Keratinocyte (primary cell): Measurements from ENCODE around the gene PRPF18. TPM values are rescaled to one million over a fixed set of nuclear protein-coding genes. Genes with fewer than 3 reads are reported as not detected.

Experiments used
- DNase-seq: peaks from one replicate; pipeline ENCODE4 v3.0.0-alpha.2; 2011; ENCODE audit warnings: low read depth, missing footprints, low spot score
- FAIRE-seq: peaks from 2 replicates; lab custom pipeline; 2011; peaks lifted over from hg19 to GRCh38; lab: Jason Lieb, UNC
- H2AFZ ChIP-seq: 2 replicates; pipeline ENCODE4 v1.6.0; 2012; ENCODE audit warnings: low read length, control low read depth, inconsistent platforms; ENCODE audit not compliant: control insufficient read depth
- H3K27ac ChIP-seq: 2 replicates; pipeline ENCODE4 v1.5.1; 2011; ENCODE audit warnings: low read length; ENCODE audit not compliant: control insufficient read depth, insufficient read depth
- H3K27me3 ChIP-seq: 3 replicates; pipeline ENCODE4 v1.6.0; 2011; ENCODE audit warnings: low read length; ENCODE audit not compliant: control insufficient read depth, insufficient read depth; ENCODE audit errors: extremely low read depth
- H3K36me3 ChIP-seq, 2 experiments: 2 replicates in 1 of 2; 3 replicates in 1 of 2; pipeline ENCODE4 v1.5.1; 2011; ENCODE audit warnings: low read length in 2 of 2, mild to moderate bottlenecking in 1 of 2; ENCODE audit not compliant: control insufficient read depth in 2 of 2, insufficient read depth in 2 of 2; ENCODE audit errors: extremely low read depth in 1 of 2
- H3K4me1 ChIP-seq: 3 replicates; pipeline ENCODE4 v1.5.1; 2011; ENCODE audit warnings: low read length; ENCODE audit not compliant: control insufficient read depth, insufficient read depth; ENCODE audit errors: extremely low read depth
- H3K4me2 ChIP-seq: 3 replicates; pipeline ENCODE4 v1.6.0; 2011; ENCODE audit warnings: low read depth, low read length; ENCODE audit not compliant: control insufficient read depth, insufficient read depth; ENCODE audit errors: extremely low read depth
- H3K4me3 ChIP-seq, 3 experiments: fragments of 200-600 bp in 1 of 3; sonication (generic) in 1 of 3; 2 replicates in 2 of 3; 3 replicates in 1 of 3; pipeline ENCODE4 v1.5.1; 2011 to 2016; ENCODE audit warnings: low read length in 3 of 3, mild to moderate bottlenecking in 3 of 3, control low read depth in 2 of 3, inconsistent platforms in 1 of 3, low read depth in 1 of 3, mixed read lengths in 1 of 3, mixed run types in 1 of 3, moderate library complexity in 1 of 3; ENCODE audit not compliant: control insufficient read depth in 2 of 3, insufficient read depth in 2 of 3; ENCODE audit errors: extremely low read depth in 1 of 3
- H3K79me2 ChIP-seq: 2 replicates; pipeline ENCODE4 v1.6.0; 2012; ENCODE audit warnings: low read length; ENCODE audit not compliant: control insufficient read depth, insufficient read depth
- H3K9ac ChIP-seq: 3 replicates; pipeline ENCODE4 v1.6.0; 2011; ENCODE audit warnings: low read length; ENCODE audit not compliant: control insufficient read depth, insufficient read depth; ENCODE audit errors: extremely low read depth
- H3K9me1 ChIP-seq: 3 replicates; pipeline ENCODE4 v1.6.0; 2011; ENCODE audit warnings: low read length; ENCODE audit not compliant: control insufficient read depth, insufficient read depth; ENCODE audit errors: extremely low read depth
- H3K9me3 ChIP-seq: 2 replicates; pipeline ENCODE4 v1.5.1; 2012; ENCODE audit warnings: low read depth, low read length; ENCODE audit not compliant: control insufficient read depth
- H4K20me1 ChIP-seq: 3 replicates; pipeline ENCODE4 v1.6.0; 2011; ENCODE audit warnings: low read length; ENCODE audit not compliant: control insufficient read depth, insufficient read depth; ENCODE audit errors: extremely low read depth
- CTCF ChIP-seq, 3 experiments: IDR thresholded peaks in 1 of 3; conservative IDR thresholded peaks in 1 of 3; optimal IDR thresholded peaks in 1 of 3; 2 replicates in 2 of 3; 3 replicates in 1 of 3; pipeline versions ENCODE3 to v1.5.1; 2011; ENCODE audit warnings: low read length in 3 of 3, mild to moderate bottlenecking in 3 of 3, moderate library complexity in 2 of 3, control low read depth in 1 of 3, inconsistent platforms in 1 of 3; ENCODE audit not compliant: insufficient read depth in 2 of 3; ENCODE audit errors: extremely low read depth in 1 of 3
- EZH2 ChIP-seq: IDR thresholded peaks from one replicate; pipeline ENCODE4 v1.6.1; 2012; ENCODE audit warnings: inconsistent platforms, mild to moderate bottlenecking, low read length, moderate library complexity
- dilution Hi-C: fragments of 300-500 bp; cut with MboI; formaldehyde crosslinking; loops from one replicate; pipeline ENCODE4 v1.7.0; 2020; ENCODE audit warnings: low sequenced_read_pairs; ENCODE audit not compliant: extremely low pct_ligation_motif_present
- polyA plus RNA-seq, 5 experiments: library from polyadenylated mRNA; depleted of rRNA in 3 of 5; stranded (reverse) in 3 of 5; stranded (forward) in 1 of 5; unstranded in 1 of 5; fragments of >200 nt; gene quantifications; 1 replicate in 1 of 5; 2 replicates in 3 of 5; 3 replicates in 1 of 5; pipeline versions ENCODE4 v1.2.1 to v1.2.3, GENCODE V29; 2011 to 2012; ENCODE audit warnings: missing spikeins in 2 of 5, low read depth in 1 of 5, low replicate concordance in 1 of 5

The PRPF18 gene
- polyA plus RNA-seq, 1 donor (not counting 4 experiments of a cell fraction or from before 2014, with no cell fraction given) = 28.0 TPM

- no peak overlapping the region for H3K9ac ChIP-seq
Observed at GRCh38 chr10:13634207-13634606, 47.4 kb downstream of the PRPF18 start.

GRCh38 chr10:13636776-13637175, 50.0 kb downstream of the PRPF18 start:
- DNase-seq = no peak
- H3K4me3 ChIP-seq = no peak overlapping the region
- no peak for FAIRE-seq
- H3K4me2 ChIP-seq = no peak overlapping the region
- no peak overlapping the region for H3K27ac ChIP-seq
- no peaks in the 10 kb centered on the region for H3K79me2 ChIP-seq
- H3K9ac ChIP-seq = no peak overlapping the region
- no peaks in the 10 kb centered on the region for H3K9me3 ChIP-seq
- no peaks in the 10 kb centered on the region for H3K9me1 ChIP-seq
- dilution Hi-C loops = no loop called here
- no peak overlapping the region for H2AFZ ChIP-seq
- no peaks in the 10 kb centered on the region for H3K4me1 ChIP-seq
- peaks cover 7 to 8% of the 10 kb centered on the region in 2 experiments for H3K36me3 ChIP-seq
- no peaks in the 10 kb centered on the region for H4K20me1 ChIP-seq
- TF ChIP-seq EZH2 = no peak
- TF ChIP-seq CTCF (optimal IDR thresholded peaks at IDR 0.05 in 1 of 3, IDR thresholded peaks at IDR 0.05 in 1 of 3, conservative IDR thresholded peaks at IDR 0.05 in 1 of 3; ENCODE audit: extremely low read depth in 1 of 3, insufficient read depth in 2 of 3, low read length in 3 of 3) = no peak
- no peaks in the 10 kb centered on the region for H3K27me3 ChIP-seq

More at GRCh38 chr10:13634207-13634606, 47.4 kb downstream of the PRPF18 start:
- TF ChIP-seq EZH2 (no peak), CTCF (optimal IDR thresholded peaks at IDR 0.05 in 1 of 3, IDR thresholded peaks at IDR 0.05 in 1 of 3, conservative IDR thresholded peaks at IDR 0.05 in 1 of 3; ENCODE audit: extremely low read depth in 1 of 3, insufficient read depth in 2 of 3, low read length in 3 of 3) (no peak)
- H4K20me1 ChIP-seq = no peaks in the 10 kb centered on the region
- no peaks in the 10 kb centered on the region for H3K4me1 ChIP-seq
- FAIRE-seq = no peak
- DNase-seq = no peak
- no peaks in the 10 kb centered on the region for H3K9me1 ChIP-seq
- H3K36me3 ChIP-seq = peaks cover 8 to 11% of the 10 kb centered on the region in 2 experiments
- H3K27ac ChIP-seq = no peak overlapping the region
- H3K27me3 ChIP-seq = no peaks in the 10 kb centered on the region
- no peak overlapping the region for H2AFZ ChIP-seq
- no peaks in the 10 kb centered on the region for H3K9me3 ChIP-seq
- H3K4me3 ChIP-seq = no peak overlapping the region
- no peak overlapping the region for H3K4me2 ChIP-seq
- H3K79me2 ChIP-seq = no peaks in the 10 kb centered on the region
- dilution Hi-C loops = no loop called here
